SW480 (cell line): ENCODE results near the gene MYL5.
A peak's percentile ranks its signal among the peaks of the same experiment; 100 is the strongest.
"Not testable (repeated sequence)": the region's sequence is repeated elsewhere in the genome, so short reads cannot be mapped to it uniquely, and the experiment has no call there.

Source experiments
- DNase-seq: peaks from one replicate; pipeline ENCODE4 v3.0.0-alpha.2; 2016; ENCODE audit warnings: low spot score

Gene MYL5

DNA sequence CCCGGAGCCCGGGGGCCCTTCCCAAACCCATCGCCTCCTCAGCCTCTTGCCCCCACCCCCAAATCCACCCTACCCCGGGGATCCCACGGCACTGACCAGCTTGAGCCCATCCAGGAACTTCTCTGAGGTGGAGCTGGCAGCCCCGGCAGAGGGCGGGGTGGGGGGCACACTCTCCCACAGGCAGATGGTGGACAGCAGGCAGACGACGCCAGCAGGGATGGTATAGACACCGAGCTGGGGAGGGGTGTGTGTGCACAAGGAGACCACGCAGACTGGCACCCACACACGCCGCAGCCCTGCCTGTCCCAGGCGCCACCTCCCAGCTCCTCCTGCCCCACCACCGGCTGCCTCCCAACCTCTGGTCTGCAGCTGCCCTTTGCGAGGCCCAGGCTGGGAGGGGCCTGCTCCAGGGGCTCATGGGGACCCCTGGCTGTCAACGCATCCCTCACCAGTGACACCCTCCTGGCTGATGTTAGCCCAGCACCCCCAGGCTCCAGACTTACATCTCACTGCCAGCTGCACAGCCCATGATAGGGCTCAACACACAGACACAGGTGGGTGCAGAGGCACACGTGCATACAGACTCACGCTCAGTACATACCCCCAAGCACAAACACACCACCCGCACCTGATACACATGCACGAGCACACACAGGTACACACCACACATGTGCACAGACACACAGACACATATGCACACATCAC, 10.4 kb downstream of the MYL5 start:
- no peak for DNase-seq

DNA sequence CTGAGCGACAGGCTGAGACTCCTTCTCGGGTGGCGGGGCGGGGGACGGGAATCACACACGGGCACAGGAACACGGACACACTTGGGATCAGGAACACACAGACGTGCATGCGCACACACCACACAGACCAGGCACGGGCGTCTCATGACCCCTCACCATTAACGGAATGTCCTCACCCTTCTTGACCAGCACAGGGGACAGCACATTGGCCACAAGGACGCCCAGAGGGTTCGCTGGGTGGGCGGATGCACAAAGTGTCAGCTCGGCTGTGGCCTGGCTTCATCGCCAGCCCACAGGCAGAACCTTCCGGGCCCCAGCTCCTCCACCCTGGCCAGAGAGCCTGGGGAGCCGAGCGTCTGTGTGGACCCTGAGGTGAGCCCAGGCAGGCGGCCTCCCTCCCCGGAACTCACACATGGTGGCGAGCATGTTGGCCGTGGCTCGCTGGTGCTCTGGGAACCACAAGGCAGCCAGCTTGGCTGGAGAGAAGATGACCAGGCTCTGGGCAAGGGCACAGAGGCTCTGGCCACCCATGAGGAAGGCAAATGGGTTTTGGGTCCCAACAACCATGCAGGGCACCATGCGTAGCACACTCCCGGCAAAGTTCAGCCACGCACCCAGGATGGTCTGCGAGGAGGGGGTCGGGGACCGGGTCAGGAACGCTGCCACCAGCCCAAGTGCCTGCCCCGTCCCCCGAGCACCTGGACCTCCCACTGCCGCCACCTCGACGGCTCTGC, 11.5 kb downstream of the MYL5 start:
- DNase-seq = no peak

DNA sequence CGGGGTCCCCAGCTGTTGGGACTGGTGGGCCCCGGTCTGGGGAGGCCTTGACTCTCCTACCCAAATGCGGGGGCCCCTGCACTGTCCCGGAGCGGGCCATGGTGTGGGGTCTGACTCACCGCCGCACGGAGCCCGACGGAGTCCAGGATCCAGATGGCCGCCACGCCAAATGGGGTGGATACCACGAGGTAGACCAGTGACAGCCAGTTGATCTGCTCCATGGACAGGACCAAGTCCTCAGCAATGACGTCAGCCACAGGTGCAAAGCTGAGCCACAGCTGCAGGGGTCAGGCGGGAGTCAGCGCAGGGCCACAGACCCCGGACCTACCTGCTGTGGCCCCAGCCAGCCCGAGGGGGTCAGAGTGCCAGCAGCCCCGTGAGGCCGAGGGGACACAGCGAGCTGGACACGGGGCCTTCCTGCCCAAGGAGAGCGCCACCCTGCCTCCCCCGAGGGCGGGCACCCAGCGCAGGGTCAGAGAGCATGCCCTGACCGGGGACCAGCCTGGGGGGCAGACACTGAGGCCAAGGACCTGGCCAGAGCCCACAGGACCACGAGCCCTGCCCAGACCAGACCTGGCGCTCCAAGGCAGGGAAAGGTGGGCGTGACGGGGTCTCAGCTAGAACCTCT, 12.2 kb downstream of the MYL5 start:
- DNase-seq = no peak

DNA sequence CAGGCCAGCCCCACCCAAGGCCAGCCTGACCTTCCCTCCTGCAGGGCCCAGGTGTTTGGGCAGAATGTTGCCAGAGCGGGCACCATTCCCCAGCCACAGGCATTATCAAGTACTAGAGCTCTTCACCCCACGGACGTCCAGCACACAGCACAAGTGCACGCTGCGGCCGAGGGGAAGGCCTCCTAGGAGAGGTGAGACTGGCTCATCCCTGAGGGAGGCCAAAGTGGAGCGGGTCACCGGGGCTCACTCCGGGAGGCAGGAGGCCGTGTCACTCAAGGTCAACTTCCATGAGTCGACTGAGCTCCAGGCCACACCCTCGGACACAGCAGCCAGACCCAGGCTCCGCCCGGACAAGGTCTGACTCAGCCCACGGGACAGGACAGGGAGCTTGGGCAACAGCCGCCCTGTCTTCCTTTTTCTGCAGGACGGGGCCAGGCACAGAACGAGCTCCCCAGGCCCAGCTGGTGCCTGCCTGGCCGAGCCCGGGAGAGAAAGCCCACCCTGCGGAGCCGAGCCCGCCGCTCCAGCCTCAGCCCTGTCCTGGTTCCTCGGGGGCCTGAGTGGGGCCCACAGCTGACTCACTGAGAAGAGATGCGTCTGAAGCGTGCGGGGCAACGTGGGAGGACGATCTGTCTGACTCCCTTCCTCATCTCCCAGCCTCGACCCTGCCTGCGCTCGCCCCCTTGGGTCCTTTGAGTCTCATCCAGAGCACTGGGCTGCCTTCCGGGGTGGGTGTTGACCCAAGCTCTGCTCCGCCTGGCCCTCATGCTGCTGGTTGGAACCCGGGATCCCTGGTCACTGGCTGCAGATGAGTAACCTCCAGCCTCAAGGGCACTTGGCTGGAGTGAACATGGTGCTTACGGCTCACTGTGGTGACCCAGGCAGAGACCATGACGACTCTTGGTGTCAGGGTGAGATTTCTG, 13.0 kb downstream of the MYL5 start:
- DNase-seq = peak; percentile 71

DNA sequence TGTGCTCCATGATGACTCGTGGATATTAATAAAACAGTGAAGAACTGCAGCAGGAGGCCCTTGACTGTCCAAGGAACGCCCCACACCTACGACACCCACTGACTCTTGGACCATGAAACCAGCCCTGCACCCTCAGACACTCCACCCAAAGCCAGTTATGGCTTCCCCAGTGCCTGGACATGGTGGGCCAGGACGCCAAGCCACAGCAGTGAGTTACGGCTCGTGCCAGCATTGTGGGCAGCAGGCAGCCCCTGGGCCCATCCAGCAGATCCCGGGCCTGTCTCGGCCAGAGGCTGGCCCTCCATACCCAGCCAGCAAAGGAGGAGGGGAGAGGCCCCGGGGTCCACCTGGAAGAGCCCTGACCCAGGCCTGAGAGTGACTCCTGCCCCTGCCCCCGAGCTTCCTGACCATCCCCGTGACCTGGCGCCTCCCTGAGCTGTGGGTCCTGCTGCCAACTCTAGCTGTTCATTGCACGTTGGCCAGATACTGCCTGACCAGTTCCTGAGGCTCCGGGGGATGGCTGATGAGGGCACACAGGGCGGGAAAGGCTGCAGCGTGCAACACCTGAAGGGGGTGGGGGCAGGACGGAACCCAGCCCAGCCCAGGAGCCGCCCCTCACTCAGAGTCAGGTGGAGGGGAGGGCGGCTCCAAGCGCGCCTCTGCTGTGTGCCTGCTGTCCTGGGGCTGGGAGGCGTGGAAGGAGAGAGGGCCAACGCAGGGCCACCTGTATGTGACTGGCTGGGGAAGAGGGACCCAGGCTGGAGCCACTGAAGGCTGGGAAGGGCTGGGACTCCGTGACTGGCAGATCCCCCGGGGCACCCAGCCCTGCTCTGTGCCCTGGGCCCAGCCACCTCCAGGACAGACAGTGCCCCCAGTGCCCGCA, 13.9 kb downstream of the MYL5 start:
- DNase-seq = no peak

DNA sequence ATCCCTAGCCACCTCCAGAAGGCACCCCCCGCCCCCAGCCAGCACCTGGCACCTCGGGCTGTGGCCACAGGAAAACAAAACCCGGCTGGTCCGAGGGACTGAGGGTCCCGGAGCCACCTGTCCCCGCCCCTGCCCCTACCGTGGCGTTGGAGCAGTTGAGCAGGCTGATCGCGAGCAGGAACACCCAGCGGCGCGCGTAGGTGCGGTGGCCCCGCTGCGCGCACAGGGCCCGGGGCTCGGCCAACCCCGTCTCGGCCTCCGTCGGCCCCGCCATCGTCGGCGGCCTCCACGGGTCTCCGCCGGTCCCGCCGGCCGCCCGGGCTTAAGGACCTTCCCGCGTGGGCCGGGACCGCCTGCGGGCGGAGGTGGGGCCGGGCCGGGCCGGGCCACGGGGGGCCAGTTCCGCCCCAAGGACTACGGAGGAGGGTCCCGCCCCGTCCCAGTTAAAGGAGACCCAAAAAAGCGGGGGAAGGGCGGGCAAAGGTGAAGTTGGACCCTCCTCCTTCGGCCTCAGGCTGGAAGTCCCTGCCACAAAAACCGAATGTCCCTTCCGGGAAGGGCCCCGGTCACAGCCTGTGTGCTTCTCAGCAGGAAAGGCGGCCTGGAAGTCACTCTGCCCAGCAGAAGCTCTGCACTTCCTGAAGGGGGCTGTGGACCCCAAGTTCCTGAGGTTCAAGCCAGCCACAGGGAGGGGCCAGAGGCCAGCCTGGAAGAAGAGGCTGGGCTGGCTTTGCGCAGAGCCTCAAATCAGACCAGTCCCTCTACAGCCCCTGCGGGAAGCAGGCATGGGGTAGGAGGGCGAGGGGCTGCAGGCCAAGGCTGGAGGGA, 14.7 kb downstream of the MYL5 start, which contains the start of gene SLC49A3:
Gene SLC49A3, minus strand, starts transcription at position 298 of the 828 bp plus-strand sequence. Its CDS starts 24 bp downstream, at position 274.
- no peak for DNase-seq

DNA sequence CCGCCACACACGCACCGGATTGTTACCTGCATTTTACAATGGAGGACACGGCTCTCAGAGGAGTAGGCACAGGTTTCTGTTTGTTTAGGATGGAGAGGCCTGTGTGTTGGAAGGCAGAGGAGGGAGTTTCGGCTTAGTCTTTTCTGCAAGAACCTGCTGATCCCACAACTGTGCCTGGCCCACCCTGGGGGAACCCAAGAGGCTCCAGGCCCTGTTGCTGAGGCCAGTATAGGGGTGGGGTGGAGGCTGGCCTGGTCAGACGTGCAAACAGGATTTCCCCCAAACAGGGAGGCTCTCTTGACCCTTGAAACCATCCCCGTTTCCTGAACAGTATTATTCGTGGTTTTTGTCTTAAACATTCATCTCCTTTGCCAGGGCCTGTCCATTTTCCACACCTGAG, 15.4 kb downstream of the MYL5 start:
- no peak for DNase-seq

DNA sequence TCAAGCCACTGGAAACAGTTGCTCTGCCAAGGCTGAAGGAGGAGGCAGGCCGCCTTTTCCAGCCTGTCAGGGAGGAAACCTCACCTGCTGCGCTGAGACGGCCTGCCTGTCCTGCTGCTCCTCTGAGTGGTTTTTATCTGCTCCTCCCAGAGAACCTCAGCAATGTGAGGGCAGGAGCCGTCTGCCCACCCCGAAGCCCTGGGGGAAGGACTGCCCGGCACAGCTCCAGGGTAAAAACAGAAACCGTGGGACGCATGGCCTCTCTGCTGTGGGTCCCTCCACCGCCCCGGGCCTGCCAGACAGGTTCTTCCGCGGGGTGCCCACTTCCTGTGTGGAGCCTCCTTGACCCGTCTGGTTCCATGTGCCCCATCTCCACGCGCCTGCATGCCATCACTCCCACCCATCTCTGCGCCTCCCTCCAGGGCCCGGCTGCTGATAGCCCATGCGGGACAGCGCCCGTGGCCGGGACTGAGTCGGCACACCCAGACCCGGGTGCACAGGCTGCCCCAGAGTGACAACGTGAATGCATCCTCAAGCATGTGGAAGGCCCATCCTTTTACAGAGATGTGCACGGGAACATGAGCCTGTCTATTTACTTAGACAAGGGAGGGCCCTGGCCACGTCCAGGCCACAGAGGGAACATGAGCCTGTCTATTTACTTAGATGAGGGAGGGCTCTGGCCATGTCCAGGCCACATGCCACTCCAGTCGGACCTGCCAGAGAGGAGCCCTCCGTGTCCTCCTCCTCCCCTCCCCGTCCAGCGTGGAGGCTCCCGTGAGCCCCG, 18.6 kb downstream of the MYL5 start:
- DNase-seq = no peak

DNA sequence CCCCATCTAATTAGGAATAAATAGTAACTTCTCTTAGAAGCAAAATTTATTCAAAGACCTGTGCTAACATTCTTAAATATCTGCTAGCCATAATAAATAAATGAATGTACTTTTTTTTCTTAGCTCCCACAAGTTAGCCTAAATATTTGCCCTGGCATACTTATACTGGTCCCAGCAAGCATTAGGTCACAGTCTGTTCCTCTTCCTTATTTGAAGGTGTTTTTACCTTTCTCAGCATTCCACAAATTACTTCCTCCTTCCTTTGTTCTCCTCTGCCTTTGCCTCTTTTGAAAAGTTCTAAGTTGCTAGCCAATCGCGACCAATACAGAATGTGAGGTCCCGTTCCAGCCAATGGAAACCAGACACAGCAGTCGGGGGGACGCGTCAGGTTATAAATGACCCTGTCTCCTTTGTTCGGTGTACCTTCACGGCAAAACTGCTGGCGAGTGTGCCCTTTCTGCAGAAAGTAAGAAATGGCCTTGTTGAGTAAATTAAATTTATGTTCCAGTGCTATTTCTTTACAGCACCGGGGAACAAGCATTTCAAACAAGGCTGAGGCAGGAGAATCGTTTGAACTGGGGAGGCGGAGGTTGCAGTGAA, 20.1 kb downstream of the MYL5 start:
- DNase-seq = not testable (repeated sequence)

DNA sequence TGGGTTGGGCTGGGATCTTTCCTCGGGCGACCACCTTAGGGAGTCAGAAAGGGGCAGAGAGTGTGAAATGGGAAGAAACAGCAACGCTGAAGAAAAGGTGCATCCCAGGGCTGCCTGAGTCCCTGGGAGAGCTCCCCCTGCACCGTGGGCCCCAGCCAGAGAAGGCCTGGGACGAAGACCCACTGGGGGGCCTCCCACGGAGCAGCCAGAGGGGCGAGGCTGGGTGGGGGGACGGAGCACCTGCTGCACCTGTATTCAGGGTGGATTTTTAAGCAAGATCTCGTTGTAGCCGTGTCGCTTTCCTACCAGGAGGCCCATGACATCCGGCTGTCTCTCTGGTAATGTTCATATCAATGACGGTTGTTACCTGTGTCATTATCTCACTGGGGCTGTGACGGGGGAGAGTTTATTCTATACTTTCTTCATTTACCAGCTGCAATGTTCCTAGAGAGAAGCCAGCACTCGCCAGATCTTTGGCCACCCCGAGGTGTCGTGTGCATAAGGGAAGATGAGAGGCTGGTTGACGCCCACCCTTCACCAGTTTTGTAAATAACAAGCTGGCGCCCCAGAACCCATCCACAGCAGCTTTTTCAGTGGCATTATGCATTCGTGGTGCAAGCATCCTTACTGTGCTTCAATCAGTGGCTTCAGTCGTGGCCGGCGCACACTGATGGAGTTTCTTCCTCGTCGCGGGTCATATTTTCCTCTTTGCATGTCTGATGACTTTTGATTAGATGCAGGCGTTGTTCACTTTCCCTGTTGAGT, 25.7 kb downstream of the MYL5 start:
- no peak for DNase-seq

DNA sequence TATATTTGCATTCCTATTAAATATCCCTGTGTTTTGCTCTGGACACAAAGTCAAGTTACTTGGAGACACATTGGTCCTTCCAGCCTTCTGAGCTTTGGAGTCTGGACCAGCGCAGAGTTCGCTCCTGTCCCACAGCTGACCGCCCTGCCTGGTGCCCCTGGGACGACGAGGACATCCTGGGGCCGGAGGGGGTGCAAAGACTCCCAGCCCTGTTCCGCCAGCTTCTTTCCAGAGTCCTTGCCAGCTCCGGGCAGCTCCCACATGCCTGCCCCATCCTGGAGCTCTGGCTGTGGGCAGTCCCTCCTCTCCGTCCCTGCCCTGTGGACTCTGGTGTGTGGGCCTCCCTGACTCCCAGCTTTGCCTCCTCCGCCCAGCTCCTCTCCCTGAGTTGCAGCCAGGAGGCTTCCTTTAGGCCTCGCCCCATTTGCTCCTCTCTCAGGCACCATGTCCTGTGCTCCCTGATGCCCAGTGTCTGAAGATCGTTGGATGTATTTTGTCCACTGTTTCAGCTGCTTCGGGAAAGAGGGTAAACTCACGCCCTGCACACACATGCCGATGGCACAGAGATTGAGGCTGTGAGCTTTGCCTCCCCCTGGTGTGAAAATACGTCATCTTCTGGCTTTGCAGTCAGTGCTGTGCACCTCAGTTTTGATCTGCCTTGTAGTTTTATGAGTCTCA, 26.4 kb downstream of the MYL5 start:
- DNase-seq = no peak

DNA sequence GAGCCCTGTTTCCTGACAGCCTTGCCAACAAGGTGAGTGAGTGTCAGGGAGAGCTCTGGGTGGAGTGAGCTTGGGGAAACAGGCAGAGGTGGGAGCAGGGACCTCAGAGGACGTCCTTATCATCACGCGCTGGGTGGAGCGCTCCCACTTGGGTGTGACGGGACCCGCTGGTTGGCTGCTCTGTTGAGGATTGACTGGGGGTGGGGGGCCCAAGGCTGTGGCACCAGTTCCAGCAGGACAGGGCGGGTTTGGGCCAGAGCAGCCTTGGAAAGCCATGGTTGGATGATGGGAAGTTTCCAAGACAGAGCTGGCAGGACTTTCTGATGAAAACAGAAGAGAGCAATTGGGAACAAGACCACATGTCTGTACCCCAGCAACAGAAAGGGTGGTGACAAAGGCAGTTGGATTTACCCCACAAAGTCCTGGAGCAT, 28.3 kb downstream of the MYL5 start:
- no peak for DNase-seq

DNA sequence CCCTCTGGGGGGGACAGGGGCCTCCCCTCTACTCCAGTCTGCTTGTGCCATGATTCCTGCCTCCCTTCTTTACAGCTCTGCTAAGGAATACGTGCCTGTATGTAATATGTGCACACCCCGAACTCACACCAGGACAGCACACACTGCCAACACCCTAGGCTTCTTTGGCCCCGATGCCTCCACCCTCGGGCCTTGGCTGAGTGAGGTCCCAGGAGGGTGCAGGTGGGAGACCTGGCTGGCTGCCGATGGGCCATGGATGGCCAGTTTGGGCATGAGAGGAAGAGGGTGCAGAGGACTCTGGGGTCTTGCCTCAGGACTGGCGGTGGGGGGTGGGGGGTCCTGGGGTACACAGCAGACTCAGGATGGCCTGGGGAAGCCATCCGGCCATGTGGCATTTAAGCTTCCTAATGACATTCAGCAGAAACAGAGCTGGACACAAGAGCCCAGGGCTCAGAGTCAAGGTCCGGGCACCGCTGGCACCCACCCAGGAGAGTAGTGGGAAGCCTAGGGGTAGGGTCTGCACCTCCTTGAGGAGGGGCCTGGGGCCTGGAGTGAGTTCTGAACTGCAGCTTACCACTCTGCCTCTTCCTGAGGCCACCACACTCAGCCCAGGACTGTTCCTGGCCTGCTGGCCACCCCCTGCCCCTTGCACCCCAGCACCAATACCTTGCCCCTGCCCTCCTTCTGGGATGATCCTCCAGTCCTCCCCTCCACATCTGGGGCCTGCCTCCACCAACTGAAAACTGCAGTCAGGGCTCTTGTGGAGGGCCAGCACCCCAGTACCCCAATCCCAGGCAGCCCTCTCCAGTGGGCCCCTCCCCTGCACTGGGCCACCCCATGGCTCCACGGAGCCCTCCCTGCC, 29.2 kb downstream of the MYL5 start:
- no peak for DNase-seq

DNA sequence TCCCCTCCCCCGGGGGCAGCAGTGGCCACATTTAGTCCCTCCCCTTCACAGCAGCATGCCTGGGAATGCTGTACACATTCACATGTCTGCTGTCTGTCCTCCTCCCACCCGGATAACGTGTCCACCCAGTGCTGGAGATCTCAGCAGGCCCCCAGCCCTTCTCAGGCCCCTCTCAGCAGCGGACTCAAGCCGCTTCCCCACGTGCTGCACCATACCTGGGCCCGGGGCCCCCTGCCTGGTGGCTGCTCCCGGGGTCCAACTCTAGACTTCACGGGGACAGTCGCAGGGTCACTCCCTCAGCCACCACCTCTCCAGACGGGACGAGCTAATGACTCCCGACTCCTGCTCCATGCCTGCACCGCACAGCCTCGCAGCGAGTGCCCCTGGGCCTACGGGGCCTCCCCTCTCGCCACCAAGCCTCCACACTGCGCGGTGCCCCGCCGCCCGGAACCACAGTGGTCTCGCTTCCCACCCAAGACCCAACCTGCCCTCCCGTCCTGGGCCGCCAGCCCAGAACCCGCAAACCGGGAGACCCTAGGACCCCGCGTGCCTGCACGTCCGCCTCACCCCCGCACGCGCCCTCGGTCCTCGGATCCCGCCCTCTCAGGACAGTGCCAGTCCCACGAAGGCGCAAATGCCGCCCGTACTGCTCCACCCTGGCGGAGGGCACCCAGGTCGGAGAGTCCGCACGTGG, 30.0 kb downstream of the MYL5 start:
- DNase-seq = no peak

DNA sequence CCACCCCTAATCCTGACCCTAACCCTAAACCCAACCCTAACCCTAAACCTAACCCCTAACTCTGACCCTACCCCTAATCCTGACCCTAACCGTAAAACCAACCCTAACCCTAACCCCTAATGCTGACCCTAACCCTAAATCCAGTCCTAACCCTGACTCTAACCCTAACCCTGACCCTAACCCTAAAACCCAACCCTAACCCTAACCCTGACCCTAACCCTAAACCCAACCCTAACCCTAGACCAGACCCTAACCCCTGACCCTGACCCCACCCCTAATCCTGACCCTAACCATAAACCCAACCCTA, 30.6 kb downstream of the MYL5 start:
- no peak for DNase-seq
